HEK293 (cell line): ENCODE results near the gene EDARADD.
A peak's percentile ranks its signal among the peaks of the same experiment; 100 is the strongest.

Experiments used
- CTCF ChIP-seq: fragments of 450-650 bp; formaldehyde crosslinking; IDR thresholded peaks from 2 replicates; pipeline ENCODE4 v1.5.1; 2016; ENCODE audit warnings: missing biosample characterization, missing genetic modification characterization
- EGR2 ChIP-seq: fragments of 450-650 bp; formaldehyde crosslinking; IDR thresholded peaks from 2 replicates; pipeline ENCODE4 v1.5.1; 2016; ENCODE audit warnings: low read depth, missing biosample characterization, missing genetic modification characterization
- GLI2 ChIP-seq: fragments of 450-650 bp; formaldehyde crosslinking; IDR thresholded peaks from 2 replicates; pipeline ENCODE4; 2017; ENCODE audit warnings: missing biosample characterization, missing genetic modification characterization, low read depth, borderline replicate concordance
- KLF7 ChIP-seq: fragments of 450-650 bp; formaldehyde crosslinking; IDR thresholded peaks from 2 replicates; pipeline ENCODE4 v1.5.1; 2016; ENCODE audit warnings: missing biosample characterization, missing genetic modification characterization, borderline replicate concordance
- KLF8 ChIP-seq: fragments of 450-650 bp; formaldehyde crosslinking; IDR thresholded peaks from 2 replicates; pipeline ENCODE4 v1.5.1; 2016; ENCODE audit warnings: missing biosample characterization, missing genetic modification characterization
- SP3 ChIP-seq: fragments of 450-650 bp; formaldehyde crosslinking; IDR thresholded peaks from 2 replicates; pipeline ENCODE4 v1.5.1; 2016; ENCODE audit warnings: missing biosample characterization, missing genetic modification characterization
- ZBTB7A ChIP-seq: fragments of 450-650 bp; formaldehyde crosslinking; IDR thresholded peaks from 2 replicates; pipeline ENCODE4 v1.5.1; 2016; ENCODE audit warnings: low read depth, missing biosample characterization, missing genetic modification characterization
- ZNF10 ChIP-seq: fragments of 450-650 bp; formaldehyde crosslinking; IDR thresholded peaks from 2 replicates; pipeline ENCODE4 v1.5.1; 2017; ENCODE audit warnings: missing biosample characterization, missing genetic modification characterization
- ZNF146 ChIP-seq: fragments of 450-650 bp; formaldehyde crosslinking; IDR thresholded peaks from 2 replicates; pipeline ENCODE4 v1.5.1; 2016; ENCODE audit warnings: missing biosample characterization, missing genetic modification characterization
- ZNF2 ChIP-seq: fragments of 450-650 bp; formaldehyde crosslinking; IDR thresholded peaks from 2 replicates; pipeline ENCODE4 v1.5.1; 2016; ENCODE audit warnings: missing biosample characterization, missing genetic modification characterization
- ZNF202 ChIP-seq: fragments of 450-650 bp; formaldehyde crosslinking; IDR thresholded peaks from 2 replicates; pipeline ENCODE4 v1.5.1; 2016; ENCODE audit warnings: missing biosample characterization, missing genetic modification characterization, borderline replicate concordance
- ZNF350 ChIP-seq: fragments of 450-650 bp; formaldehyde crosslinking; IDR thresholded peaks from 2 replicates; pipeline ENCODE4 v1.5.0; 2017; ENCODE audit warnings: missing biosample characterization, mild to moderate bottlenecking, missing genetic modification characterization
- ZNF366 ChIP-seq: fragments of 450-650 bp; formaldehyde crosslinking; conservative IDR thresholded peaks from 2 replicates; pipeline ENCODE4 v1.5.1; 2016; ENCODE audit warnings: missing biosample characterization, missing genetic modification characterization
- ZNF394 ChIP-seq: fragments of 450-650 bp; formaldehyde crosslinking; IDR thresholded peaks from 2 replicates; pipeline ENCODE4 v1.5.1; 2016; ENCODE audit warnings: missing biosample characterization, missing genetic modification characterization, mild to moderate bottlenecking, moderate library complexity, borderline replicate concordance
- ZNF544 ChIP-seq: fragments of 450-650 bp; formaldehyde crosslinking; IDR thresholded peaks from 2 replicates; pipeline ENCODE4 v1.5.0; 2017; ENCODE audit warnings: missing biosample characterization, missing genetic modification characterization
- ZNF558 ChIP-seq: fragments of 450-650 bp; formaldehyde crosslinking; IDR thresholded peaks from 2 replicates; pipeline ENCODE4 v1.5.1; 2016; ENCODE audit warnings: missing biosample characterization, missing genetic modification characterization
- ZNF585B ChIP-seq: fragments of 450-650 bp; formaldehyde crosslinking; IDR thresholded peaks from 2 replicates; pipeline ENCODE4 v1.5.1; 2016; ENCODE audit warnings: missing biosample characterization, missing genetic modification characterization
- ZNF664 ChIP-seq: fragments of 450-650 bp; formaldehyde crosslinking; IDR thresholded peaks from 2 replicates; pipeline ENCODE4 v1.5.1; 2016; ENCODE audit warnings: missing biosample characterization, missing genetic modification characterization
- ZNF701 ChIP-seq: fragments of 450-650 bp; formaldehyde crosslinking; IDR thresholded peaks from 2 replicates; pipeline ENCODE4 v1.5.1; 2016; ENCODE audit warnings: missing biosample characterization, missing genetic modification characterization
- ZNF768 ChIP-seq: fragments of 450-650 bp; formaldehyde crosslinking; IDR thresholded peaks from 2 replicates; pipeline ENCODE4 v1.5.1; 2018; ENCODE audit warnings: missing biosample characterization, mild to moderate bottlenecking, missing genetic modification characterization
- ZSCAN16 ChIP-seq: fragments of 450-650 bp; formaldehyde crosslinking; IDR thresholded peaks from 2 replicates; pipeline ENCODE4 v1.5.1; 2016; ENCODE audit warnings: missing biosample characterization, missing genetic modification characterization
- TF ChIP-seq, protein P1 (sequence below): fragments of 450-650 bp; formaldehyde crosslinking; IDR thresholded peaks from 2 replicates; pipeline ENCODE4 v1.5.1; 2016; ENCODE audit warnings: missing biosample characterization, missing genetic modification characterization, borderline replicate concordance
- TF ChIP-seq, protein P2 (sequence below): fragments of 450-650 bp; formaldehyde crosslinking; IDR thresholded peaks from 2 replicates; pipeline ENCODE4 v1.5.1; 2017; ENCODE audit warnings: missing biosample characterization, mild to moderate bottlenecking, missing genetic modification characterization, moderate library complexity
- TF ChIP-seq, protein P3 (sequence below): fragments of 450-650 bp; formaldehyde crosslinking; IDR thresholded peaks from 2 replicates; pipeline ENCODE4 v1.5.1; 2016; ENCODE audit warnings: missing biosample characterization, missing genetic modification characterization, low read depth
- TF ChIP-seq, protein P4 (sequence below): fragments of 450-650 bp; formaldehyde crosslinking; IDR thresholded peaks from 2 replicates; pipeline ENCODE4 v1.5.0; 2017; ENCODE audit warnings: missing biosample characterization, missing genetic modification characterization, borderline replicate concordance
- TF ChIP-seq, protein P5 (sequence below): fragments of 450-650 bp; formaldehyde crosslinking; IDR thresholded peaks from 2 replicates; pipeline ENCODE4 v1.5.1; 2016; ENCODE audit warnings: missing biosample characterization, missing genetic modification characterization, borderline replicate concordance

EDARADD gene

GRCh38 chr1:236472850-236473788, 79.0 kb downstream of the EDARADD start (continued):
- peak; percentile 27; the same call in 1 of the 2 replicates for TF ChIP-seq ZNF558
- no peak for TF ChIP-seq KLF8 (tag by site-specific recombination)
- TF ChIP-seq ZNF768 (tag by site-specific recombination) = no peak
- TF ChIP-seq ZNF701 = no peak
- no peak for TF ChIP-seq GLI2
- 0 out of 2 replicates have a peak, but pooled peaks have one; percentile 19 for TF ChIP-seq EGR2 (tag by site-specific recombination)
- no peak for TF ChIP-seq ZNF350 (tag by site-specific recombination)
- no peak; the same call in 1 of the 2 replicates for TF ChIP-seq ZNF366 (tag by site-specific recombination)
- no peak for TF ChIP-seq ZNF10 (tag by site-specific recombination)
- TF ChIP-seq, protein P1, sequence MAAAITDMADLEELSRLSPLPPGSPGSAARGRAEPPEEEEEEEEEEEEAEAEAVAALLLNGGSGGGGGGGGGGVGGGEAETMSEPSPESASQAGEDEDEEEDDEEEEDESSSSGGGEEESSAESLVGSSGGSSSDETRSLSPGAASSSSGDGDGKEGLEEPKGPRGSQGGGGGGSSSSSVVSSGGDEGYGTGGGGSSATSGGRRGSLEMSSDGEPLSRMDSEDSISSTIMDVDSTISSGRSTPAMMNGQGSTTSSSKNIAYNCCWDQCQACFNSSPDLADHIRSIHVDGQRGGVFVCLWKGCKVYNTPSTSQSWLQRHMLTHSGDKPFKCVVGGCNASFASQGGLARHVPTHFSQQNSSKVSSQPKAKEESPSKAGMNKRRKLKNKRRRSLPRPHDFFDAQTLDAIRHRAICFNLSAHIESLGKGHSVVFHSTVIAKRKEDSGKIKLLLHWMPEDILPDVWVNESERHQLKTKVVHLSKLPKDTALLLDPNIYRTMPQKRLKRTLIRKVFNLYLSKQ = no peak
- TF ChIP-seq ZSCAN16 = no peak
- TF ChIP-seq ZNF202 (tag by site-specific recombination) = no peak
- no peak for TF ChIP-seq ZNF544
- TF ChIP-seq, protein P2, sequence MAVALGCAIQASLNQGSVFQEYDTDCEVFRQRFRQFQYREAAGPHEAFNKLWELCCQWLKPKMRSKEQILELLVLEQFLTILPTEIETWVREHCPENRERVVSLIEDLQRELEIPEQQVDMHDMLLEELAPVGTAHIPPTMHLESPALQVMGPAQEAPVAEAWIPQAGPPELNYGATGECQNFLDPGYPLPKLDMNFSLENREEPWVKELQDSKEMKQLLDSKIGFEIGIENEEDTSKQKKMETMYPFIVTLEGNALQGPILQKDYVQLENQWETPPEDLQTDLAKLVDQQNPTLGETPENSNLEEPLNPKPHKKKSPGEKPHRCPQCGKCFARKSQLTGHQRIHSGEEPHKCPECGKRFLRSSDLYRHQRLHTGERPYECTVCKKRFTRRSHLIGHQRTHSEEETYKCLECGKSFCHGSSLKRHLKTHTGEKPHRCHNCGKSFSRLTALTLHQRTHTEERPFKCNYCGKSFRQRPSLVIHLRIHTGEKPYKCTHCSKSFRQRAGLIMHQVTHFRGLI (tag by site-specific recombination) = no peak
- TF ChIP-seq ZNF394 (tag by site-specific recombination) = no peak
- 0 out of 2 replicates have a peak, but pooled peaks have one; percentile 4 for TF ChIP-seq ZNF664 (tag by site-specific recombination)
- TF ChIP-seq, protein P3, sequence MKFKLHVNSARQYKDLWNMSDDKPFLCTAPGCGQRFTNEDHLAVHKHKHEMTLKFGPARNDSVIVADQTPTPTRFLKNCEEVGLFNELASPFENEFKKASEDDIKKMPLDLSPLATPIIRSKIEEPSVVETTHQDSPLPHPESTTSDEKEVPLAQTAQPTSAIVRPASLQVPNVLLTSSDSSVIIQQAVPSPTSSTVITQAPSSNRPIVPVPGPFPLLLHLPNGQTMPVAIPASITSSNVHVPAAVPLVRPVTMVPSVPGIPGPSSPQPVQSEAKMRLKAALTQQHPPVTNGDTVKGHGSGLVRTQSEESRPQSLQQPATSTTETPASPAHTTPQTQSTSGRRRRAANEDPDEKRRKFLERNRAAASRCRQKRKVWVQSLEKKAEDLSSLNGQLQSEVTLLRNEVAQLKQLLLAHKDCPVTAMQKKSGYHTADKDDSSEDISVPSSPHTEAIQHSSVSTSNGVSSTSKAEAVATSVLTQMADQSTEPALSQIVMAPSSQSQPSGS (tag by site-specific recombination) = no peak
- TF ChIP-seq SP3 (tag by site-specific recombination) = no peak
- TF ChIP-seq ZNF146 (tag by site-specific recombination) = no peak
- TF ChIP-seq ZNF2 (tag by site-specific recombination) = peak; percentile 32; the same call in 1 of the 2 replicates
- TF ChIP-seq CTCF = no peak
- TF ChIP-seq ZBTB7A = no peak
- TF ChIP-seq, protein P4, sequence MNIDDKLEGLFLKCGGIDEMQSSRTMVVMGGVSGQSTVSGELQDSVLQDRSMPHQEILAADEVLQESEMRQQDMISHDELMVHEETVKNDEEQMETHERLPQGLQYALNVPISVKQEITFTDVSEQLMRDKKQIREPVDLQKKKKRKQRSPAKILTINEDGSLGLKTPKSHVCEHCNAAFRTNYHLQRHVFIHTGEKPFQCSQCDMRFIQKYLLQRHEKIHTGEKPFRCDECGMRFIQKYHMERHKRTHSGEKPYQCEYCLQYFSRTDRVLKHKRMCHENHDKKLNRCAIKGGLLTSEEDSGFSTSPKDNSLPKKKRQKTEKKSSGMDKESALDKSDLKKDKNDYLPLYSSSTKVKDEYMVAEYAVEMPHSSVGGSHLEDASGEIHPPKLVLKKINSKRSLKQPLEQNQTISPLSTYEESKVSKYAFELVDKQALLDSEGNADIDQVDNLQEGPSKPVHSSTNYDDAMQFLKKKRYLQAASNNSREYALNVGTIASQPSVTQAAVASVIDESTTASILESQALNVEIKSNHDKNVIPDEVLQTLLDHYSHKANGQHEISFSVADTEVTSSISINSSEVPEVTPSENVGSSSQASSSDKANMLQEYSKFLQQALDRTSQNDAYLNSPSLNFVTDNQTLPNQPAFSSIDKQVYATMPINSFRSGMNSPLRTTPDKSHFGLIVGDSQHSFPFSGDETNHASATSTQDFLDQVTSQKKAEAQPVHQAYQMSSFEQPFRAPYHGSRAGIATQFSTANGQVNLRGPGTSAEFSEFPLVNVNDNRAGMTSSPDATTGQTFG = no peak
- TF ChIP-seq, protein P5, sequence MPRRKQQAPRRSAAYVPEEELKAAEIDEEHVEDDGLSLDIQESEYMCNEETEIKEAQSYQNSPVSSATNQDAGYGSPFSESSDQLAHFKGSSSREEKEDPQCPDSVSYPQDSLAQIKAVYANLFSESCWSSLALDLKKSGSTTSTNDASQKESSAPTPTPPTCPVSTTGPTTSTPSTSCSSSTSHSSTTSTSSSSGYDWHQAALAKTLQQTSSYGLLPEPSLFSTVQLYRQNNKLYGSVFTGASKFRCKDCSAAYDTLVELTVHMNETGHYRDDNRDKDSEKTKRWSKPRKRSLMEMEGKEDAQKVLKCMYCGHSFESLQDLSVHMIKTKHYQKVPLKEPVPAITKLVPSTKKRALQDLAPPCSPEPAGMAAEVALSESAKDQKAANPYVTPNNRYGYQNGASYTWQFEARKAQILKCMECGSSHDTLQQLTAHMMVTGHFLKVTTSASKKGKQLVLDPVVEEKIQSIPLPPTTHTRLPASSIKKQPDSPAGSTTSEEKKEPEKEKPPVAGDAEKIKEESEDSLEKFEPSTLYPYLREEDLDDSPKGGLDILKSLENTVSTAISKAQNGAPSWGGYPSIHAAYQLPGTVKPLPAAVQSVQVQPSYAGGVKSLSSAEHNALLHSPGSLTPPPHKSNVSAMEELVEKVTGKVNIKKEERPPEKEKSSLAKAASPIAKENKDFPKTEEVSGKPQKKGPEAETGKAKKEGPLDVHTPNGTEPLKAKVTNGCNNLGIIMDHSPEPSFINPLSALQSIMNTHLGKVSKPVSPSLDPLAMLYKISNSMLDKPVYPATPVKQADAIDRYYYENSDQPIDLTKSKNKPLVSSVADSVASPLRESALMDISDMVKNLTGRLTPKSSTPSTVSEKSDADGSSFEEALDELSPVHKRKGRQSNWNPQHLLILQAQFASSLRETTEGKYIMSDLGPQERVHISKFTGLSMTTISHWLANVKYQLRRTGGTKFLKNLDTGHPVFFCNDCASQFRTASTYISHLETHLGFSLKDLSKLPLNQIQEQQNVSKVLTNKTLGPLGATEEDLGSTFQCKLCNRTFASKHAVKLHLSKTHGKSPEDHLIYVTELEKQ (tag by site-specific recombination) = no peak
- TF ChIP-seq ZNF585B = no peak
- no peak for TF ChIP-seq KLF7
